HEK293 (cell line): ENCODE measurements around the gene IGSF21.
A peak's percentile ranks its signal among the peaks of the same experiment; 100 is the strongest.

Source experiments
- CTCF ChIA-PET: fragments of 350-600 bp; formaldehyde crosslinking; extraction: SDS; loops from one replicate; lab custom pipeline; 2021; ENCODE audit warnings: antibody characterized with exemption; lab: Yijun Ruan, JAX
- POLR2A ChIA-PET: fragments of 300-600 bp; formaldehyde crosslinking; extraction: SDS; loops from one replicate; lab custom pipeline; 2020; ENCODE audit warnings: antibody characterized with exemption, inconsistent platforms; lab: Yijun Ruan, JAX
- H3K27ac ChIP-seq: fragments of 200-500 bp; sonication (Bioruptor generic); 2 replicates; pipeline ENCODE4 v1.5.1; 2014; ENCODE audit warnings: low read depth, low read length, control low read depth, inconsistent platforms; ENCODE audit errors: extremely low read depth
- H3K36me3 ChIP-seq, 2 experiments: fragments of 200-500 bp in 1 of 2; sonication (Bioruptor generic) in 1 of 2; 1 replicate in 1 of 2; 2 replicates in 1 of 2; pipeline ENCODE4 v1.5.1; 2014 to 2017; ENCODE audit warnings: inconsistent platforms in 2 of 2, low read length in 2 of 2; ENCODE audit not compliant: control insufficient read depth in 2 of 2, insufficient read depth in 1 of 2
- H3K4me1 ChIP-seq: fragments of 200-500 bp; sonication (Bioruptor generic); 2 replicates; pipeline ENCODE4 v1.5.1; 2014; ENCODE audit warnings: mild to moderate bottlenecking, low read length, inconsistent platforms; ENCODE audit not compliant: control insufficient read depth, insufficient read depth
- H3K4me3 ChIP-seq: 2 replicates; pipeline ENCODE4 v1.5.1; 2011; ENCODE audit warnings: low read depth, mild to moderate bottlenecking, control low read depth, low read length, moderate library complexity
- H3K9me3 ChIP-seq: fragments of 200-500 bp; sonication (Bioruptor generic); 2 replicates; pipeline ENCODE4 v1.5.1; 2014; ENCODE audit warnings: low read depth, low read length, inconsistent platforms; ENCODE audit not compliant: control insufficient read depth, insufficient read depth
- EGR2 ChIP-seq: fragments of 450-650 bp; formaldehyde crosslinking; IDR thresholded peaks from 2 replicates; pipeline ENCODE4 v1.5.1; 2016; ENCODE audit warnings: low read depth, missing biosample characterization, missing genetic modification characterization
- GLIS2 ChIP-seq: fragments of 450-650 bp; formaldehyde crosslinking; IDR thresholded peaks from 2 replicates; pipeline ENCODE4 v1.5.1; 2016; ENCODE audit warnings: missing biosample characterization, missing genetic modification characterization
- KLF9 ChIP-seq: fragments of 450-650 bp; formaldehyde crosslinking; IDR thresholded peaks from 2 replicates; pipeline ENCODE4 v1.5.1; 2016; ENCODE audit warnings: missing biosample characterization, missing genetic modification characterization, low read depth
- SP7 ChIP-seq: fragments of 450-650 bp; formaldehyde crosslinking; IDR thresholded peaks from 2 replicates; pipeline ENCODE4 v1.5.1; 2016; ENCODE audit warnings: missing biosample characterization, missing genetic modification characterization
- TCF7L2 ChIP-seq: IDR thresholded peaks from 2 replicates; pipeline ENCODE4 v1.6.1; 2011; ENCODE audit warnings: low read depth, mild to moderate bottlenecking, inconsistent platforms, low read length, moderate library complexity, borderline replicate concordance
- YY2 ChIP-seq: fragments of 450-650 bp; formaldehyde crosslinking; IDR thresholded peaks from 2 replicates; pipeline ENCODE4 v1.5.1; 2016; ENCODE audit warnings: missing biosample characterization, missing genetic modification characterization
- ZIC2 ChIP-seq: fragments of 450-650 bp; formaldehyde crosslinking; IDR thresholded peaks from 2 replicates; pipeline ENCODE4 v1.5.1; 2016; ENCODE audit warnings: missing biosample characterization, missing genetic modification characterization
- ZNF10 ChIP-seq: fragments of 450-650 bp; formaldehyde crosslinking; IDR thresholded peaks from 2 replicates; pipeline ENCODE4 v1.5.1; 2017; ENCODE audit warnings: missing biosample characterization, missing genetic modification characterization
- ZNF112 ChIP-seq: fragments of 450-650 bp; formaldehyde crosslinking; IDR thresholded peaks from 2 replicates; pipeline ENCODE4 v1.5.0; 2017; ENCODE audit warnings: missing biosample characterization, missing genetic modification characterization
- ZNF140 ChIP-seq: fragments of 450-650 bp; formaldehyde crosslinking; IDR thresholded peaks from 2 replicates; pipeline ENCODE4 v1.5.1; 2016; ENCODE audit warnings: missing biosample characterization, missing genetic modification characterization
- ZNF24 ChIP-seq: fragments of 450-650 bp; formaldehyde crosslinking; IDR thresholded peaks from 2 replicates; pipeline ENCODE4 v1.5.1; 2016; ENCODE audit warnings: missing biosample characterization, missing genetic modification characterization
- ZNF292 ChIP-seq: fragments of 450-650 bp; formaldehyde crosslinking; IDR thresholded peaks from 2 replicates; pipeline ENCODE4 v1.5.1; 2016; ENCODE audit warnings: low read depth, missing biosample characterization, missing genetic modification characterization, borderline replicate concordance
- ZNF335 ChIP-seq: fragments of 450-650 bp; formaldehyde crosslinking; conservative IDR thresholded peaks from 2 replicates; pipeline ENCODE4 v1.5.1; 2016; ENCODE audit warnings: missing biosample characterization, missing genetic modification characterization
- ZNF37A ChIP-seq: fragments of 450-650 bp; IDR thresholded peaks from 2 replicates; pipeline ENCODE4 v1.5.1; 2018; ENCODE audit warnings: missing biosample characterization, missing genetic modification characterization
- ZNF391 ChIP-seq: fragments of 450-650 bp; formaldehyde crosslinking; IDR thresholded peaks from 2 replicates; pipeline ENCODE4 v1.5.1; 2016; ENCODE audit warnings: low read depth, missing biosample characterization, missing genetic modification characterization, borderline replicate concordance
- ZNF433 ChIP-seq: fragments of 450-650 bp; formaldehyde crosslinking; IDR thresholded peaks from 2 replicates; pipeline ENCODE4 v1.5.1; 2016; ENCODE audit warnings: missing biosample characterization, missing genetic modification characterization, low read depth
- ZNF48 ChIP-seq: fragments of 450-650 bp; formaldehyde crosslinking; IDR thresholded peaks from 2 replicates; pipeline ENCODE4 v1.5.1; 2016; ENCODE audit warnings: missing biosample characterization, missing genetic modification characterization
- ZNF544 ChIP-seq: fragments of 450-650 bp; formaldehyde crosslinking; IDR thresholded peaks from 2 replicates; pipeline ENCODE4 v1.5.0; 2017; ENCODE audit warnings: missing biosample characterization, missing genetic modification characterization
- ZNF670 ChIP-seq: fragments of 450-650 bp; formaldehyde crosslinking; IDR thresholded peaks from 2 replicates; pipeline ENCODE4 v1.5.1; 2016; ENCODE audit warnings: missing biosample characterization, missing genetic modification characterization, low read depth
- TF ChIP-seq, protein P1 (sequence below): fragments of 450-650 bp; formaldehyde crosslinking; IDR thresholded peaks from 2 replicates; pipeline ENCODE4 v1.5.1; 2016; ENCODE audit warnings: missing biosample characterization, missing genetic modification characterization
- TF ChIP-seq, protein P2 (sequence below): fragments of 450-650 bp; formaldehyde crosslinking; IDR thresholded peaks from 2 replicates; pipeline ENCODE4 v1.5.1; 2017; ENCODE audit warnings: missing biosample characterization, missing genetic modification characterization
- TF ChIP-seq, protein P3 (sequence below): fragments of 450-650 bp; formaldehyde crosslinking; IDR thresholded peaks from 2 replicates; pipeline ENCODE4 v1.5.1; 2016; ENCODE audit warnings: missing biosample characterization, missing genetic modification characterization
- TF ChIP-seq, protein P4 (sequence below): fragments of 450-650 bp; formaldehyde crosslinking; IDR thresholded peaks from 2 replicates; pipeline ENCODE4 v1.5.1; 2016; ENCODE audit warnings: missing biosample characterization, missing genetic modification characterization
- TF ChIP-seq, protein P5 (sequence below): IDR thresholded peaks from 2 replicates; pipeline ENCODE4 v1.6.1; 2011; ENCODE audit warnings: mild to moderate bottlenecking, low read depth, low read length, borderline replicate concordance
- TF ChIP-seq, protein P6 (sequence below): fragments of 450-650 bp; formaldehyde crosslinking; conservative IDR thresholded peaks from 2 replicates; pipeline ENCODE4 v1.5.1; 2016; ENCODE audit warnings: low read depth, missing biosample characterization, missing genetic modification characterization

Gene IGSF21

DNA sequence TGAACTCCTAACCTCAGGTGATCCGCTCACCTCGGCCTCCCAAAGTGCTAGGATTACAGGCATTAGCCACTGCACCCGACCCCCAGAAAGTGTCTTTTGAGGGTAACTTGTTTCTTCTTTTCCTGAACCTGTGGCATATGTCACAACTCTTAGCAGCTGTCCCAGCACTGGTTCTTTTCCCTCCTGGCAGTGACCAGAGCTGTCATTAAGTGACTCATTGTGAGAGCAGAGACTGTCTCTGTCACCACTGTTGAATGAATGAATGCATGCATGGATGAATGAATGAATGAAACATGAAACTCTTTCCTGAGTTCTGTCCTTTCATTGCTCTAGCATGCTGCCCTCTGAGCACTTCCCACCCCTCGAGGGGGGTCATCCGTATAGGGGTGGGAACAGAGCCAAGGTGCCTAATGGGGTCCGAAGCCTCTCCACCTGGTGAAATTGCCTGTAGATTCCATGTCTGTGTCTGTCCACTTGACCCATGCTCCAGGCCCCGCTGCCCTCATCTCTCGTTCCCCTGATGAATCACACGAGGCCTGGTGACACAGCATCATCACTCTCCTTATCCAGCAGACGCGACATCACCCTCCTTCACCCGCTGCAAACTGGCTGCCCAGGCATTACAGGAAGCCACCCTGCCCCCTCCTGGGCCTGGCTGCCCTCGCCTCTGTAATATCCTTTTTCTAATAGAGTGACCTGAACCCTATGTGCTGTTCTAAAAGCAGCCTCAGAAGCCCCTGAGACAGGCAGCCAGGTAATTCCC lies 75.0 kb downstream of the IGSF21 start:
- no peaks in the 10 kb centered on the region for H3K9me3 ChIP-seq
- POLR2A ChIA-PET, result no interaction called here
- no peaks in the 10 kb centered on the region for H3K4me1 ChIP-seq
- CTCF ChIA-PET, result interaction anchor here (0.5 to 0.6 kb wide), 2 partner anchors 30 to 52 kb away, joined by 3 to 4 read pairs; no protein-coding TSS in a partner anchor
- no peaks in the 10 kb centered on the region for H3K36me3 ChIP-seq
- no peak overlapping the region for H3K27ac ChIP-seq
- no peak overlapping the region for H3K4me3 ChIP-seq
- TF ChIP-seq ZNF292 (no peak), EGR2 (tag by site-specific recombination) (no peak), TCF7L2 (no peak), KLF9 (tag by site-specific recombination) (no peak), ZNF37A (no peak), ZNF48 (tag by site-specific recombination) (no peak), ZNF433 (tag by site-specific recombination) (no peak), ZNF391 (tag by site-specific recombination) (no peak), SP7 (tag by site-specific recombination) (peak; percentile 61; the same call in 1 of the 2 replicates), ZNF335 (tag by site-specific recombination) (peak; percentile 54), YY2 (no peak), ZNF140 (tag by site-specific recombination) (no peak), ZIC2 (tag by site-specific recombination) (peak; percentile 24; the same call in 1 of the 2 replicates), ZNF112 (no peak), ZNF24 (peak; percentile 98), GLIS2 (peak; percentile 13; the same call in 1 of the 2 replicates), ZNF670 (tag by site-specific recombination) (no peak), ZNF544 (tag by site-specific recombination) (no peak), ZNF10 (tag by site-specific recombination) (peak; percentile 97)
- TF ChIP-seq, protein P1, sequence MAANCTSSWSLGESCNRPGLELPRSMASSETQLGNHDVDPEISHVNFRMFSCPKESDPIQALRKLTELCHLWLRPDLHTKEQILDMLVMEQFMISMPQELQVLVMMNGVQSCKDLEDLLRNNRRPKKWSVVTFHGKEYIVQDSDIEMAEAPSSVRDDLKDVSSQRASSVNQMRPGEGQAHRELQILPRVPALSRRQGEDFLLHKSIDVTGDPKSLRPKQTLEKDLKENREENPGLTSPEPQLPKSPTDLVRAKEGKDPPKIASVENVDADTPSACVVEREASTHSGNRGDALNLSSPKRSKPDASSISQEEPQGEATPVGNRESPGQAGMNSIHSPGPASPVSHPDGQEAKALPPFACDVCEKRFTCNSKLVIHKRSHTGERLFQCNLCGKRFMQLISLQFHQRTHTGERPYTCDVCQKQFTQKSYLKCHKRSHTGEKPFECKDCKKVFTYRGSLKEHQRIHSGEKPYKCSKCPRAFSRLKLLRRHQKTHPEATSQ (tag by site-specific recombination), result no peak
- TF ChIP-seq, protein P2, sequence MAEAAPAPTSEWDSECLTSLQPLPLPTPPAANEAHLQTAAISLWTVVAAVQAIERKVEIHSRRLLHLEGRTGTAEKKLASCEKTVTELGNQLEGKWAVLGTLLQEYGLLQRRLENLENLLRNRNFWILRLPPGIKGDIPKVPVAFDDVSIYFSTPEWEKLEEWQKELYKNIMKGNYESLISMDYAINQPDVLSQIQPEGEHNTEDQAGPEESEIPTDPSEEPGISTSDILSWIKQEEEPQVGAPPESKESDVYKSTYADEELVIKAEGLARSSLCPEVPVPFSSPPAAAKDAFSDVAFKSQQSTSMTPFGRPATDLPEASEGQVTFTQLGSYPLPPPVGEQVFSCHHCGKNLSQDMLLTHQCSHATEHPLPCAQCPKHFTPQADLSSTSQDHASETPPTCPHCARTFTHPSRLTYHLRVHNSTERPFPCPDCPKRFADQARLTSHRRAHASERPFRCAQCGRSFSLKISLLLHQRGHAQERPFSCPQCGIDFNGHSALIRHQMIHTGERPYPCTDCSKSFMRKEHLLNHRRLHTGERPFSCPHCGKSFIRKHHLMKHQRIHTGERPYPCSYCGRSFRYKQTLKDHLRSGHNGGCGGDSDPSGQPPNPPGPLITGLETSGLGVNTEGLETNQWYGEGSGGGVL (tag by site-specific recombination), result peak; percentile 18; the same call in 1 of the 2 replicates
- TF ChIP-seq, protein P3, sequence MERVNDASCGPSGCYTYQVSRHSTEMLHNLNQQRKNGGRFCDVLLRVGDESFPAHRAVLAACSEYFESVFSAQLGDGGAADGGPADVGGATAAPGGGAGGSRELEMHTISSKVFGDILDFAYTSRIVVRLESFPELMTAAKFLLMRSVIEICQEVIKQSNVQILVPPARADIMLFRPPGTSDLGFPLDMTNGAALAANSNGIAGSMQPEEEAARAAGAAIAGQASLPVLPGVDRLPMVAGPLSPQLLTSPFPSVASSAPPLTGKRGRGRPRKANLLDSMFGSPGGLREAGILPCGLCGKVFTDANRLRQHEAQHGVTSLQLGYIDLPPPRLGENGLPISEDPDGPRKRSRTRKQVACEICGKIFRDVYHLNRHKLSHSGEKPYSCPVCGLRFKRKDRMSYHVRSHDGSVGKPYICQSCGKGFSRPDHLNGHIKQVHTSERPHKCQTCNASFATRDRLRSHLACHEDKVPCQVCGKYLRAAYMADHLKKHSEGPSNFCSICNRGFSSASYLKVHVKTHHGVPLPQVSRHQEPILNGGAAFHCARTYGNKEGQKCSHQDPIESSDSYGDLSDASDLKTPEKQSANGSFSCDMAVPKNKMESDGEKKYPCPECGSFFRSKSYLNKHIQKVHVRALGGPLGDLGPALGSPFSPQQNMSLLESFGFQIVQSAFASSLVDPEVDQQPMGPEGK, result peak; percentile 54
- TF ChIP-seq, protein P4, sequence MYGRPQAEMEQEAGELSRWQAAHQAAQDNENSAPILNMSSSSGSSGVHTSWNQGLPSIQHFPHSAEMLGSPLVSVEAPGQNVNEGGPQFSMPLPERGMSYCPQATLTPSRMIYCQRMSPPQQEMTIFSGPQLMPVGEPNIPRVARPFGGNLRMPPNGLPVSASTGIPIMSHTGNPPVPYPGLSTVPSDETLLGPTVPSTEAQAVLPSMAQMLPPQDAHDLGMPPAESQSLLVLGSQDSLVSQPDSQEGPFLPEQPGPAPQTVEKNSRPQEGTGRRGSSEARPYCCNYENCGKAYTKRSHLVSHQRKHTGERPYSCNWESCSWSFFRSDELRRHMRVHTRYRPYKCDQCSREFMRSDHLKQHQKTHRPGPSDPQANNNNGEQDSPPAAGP, result 0 out of 2 replicates have a peak, but pooled peaks have one; percentile 30
- TF ChIP-seq, protein P5, sequence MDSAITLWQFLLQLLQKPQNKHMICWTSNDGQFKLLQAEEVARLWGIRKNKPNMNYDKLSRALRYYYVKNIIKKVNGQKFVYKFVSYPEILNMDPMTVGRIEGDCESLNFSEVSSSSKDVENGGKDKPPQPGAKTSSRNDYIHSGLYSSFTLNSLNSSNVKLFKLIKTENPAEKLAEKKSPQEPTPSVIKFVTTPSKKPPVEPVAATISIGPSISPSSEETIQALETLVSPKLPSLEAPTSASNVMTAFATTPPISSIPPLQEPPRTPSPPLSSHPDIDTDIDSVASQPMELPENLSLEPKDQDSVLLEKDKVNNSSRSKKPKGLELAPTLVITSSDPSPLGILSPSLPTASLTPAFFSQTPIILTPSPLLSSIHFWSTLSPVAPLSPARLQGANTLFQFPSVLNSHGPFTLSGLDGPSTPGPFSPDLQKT, result no peak
- TF ChIP-seq, protein P6, sequence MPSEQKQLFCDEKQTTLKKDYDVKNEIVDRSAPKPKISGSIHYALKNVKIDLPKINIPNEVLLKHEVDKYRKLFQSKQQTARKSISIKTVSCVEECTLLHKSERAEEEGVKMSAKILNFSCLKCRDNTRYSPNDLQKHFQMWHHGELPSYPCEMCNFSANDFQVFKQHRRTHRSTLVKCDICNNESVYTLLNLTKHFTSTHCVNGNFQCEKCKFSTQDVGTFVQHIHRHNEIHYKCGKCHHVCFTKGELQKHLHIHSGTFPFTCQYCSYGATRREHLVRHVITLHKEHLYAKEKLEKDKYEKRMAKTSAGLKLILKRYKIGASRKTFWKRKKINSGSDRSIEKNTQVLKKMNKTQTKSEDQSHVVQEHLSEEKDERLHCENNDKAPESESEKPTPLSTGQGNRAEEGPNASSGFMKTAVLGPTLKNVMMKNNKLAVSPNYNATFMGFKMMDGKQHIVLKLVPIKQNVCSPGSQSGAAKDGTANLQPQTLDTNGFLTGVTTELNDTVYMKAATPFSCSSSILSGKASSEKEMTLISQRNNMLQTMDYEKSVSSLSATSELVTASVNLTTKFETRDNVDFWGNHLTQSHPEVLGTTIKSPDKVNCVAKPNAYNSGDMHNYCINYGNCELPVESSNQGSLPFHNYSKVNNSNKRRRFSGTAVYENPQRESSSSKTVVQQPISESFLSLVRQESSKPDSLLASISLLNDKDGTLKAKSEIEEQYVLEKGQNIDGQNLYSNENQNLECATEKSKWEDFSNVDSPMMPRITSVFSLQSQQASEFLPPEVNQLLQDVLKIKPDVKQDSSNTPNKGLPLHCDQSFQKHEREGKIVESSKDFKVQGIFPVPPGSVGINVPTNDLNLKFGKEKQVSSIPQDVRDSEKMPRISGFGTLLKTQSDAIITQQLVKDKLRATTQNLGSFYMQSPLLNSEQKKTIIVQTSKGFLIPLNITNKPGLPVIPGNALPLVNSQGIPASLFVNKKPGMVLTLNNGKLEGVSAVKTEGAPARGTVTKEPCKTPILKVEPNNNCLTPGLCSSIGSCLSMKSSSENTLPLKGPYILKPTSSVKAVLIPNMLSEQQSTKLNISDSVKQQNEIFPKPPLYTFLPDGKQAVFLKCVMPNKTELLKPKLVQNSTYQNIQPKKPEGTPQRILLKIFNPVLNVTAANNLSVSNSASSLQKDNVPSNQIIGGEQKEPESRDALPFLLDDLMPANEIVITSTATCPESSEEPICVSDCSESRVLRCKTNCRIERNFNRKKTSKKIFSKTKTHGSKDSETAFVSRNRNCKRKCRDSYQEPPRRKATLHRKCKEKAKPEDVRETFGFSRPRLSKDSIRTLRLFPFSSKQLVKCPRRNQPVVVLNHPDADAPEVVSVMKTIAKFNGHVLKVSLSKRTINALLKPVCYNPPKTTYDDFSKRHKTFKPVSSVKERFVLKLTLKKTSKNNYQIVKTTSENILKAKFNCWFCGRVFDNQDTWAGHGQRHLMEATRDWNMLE (tag by site-specific recombination), result no peak
